Endothelial cell of umbilical vein (primary cell): Measurements from ENCODE around the gene CNTROB. TPM values are rescaled to one million over a fixed set of nuclear protein-coding genes. Genes with fewer than 3 reads are reported as not detected.

Experiments
- BruUV-seq: library from RNA; stranded (reverse); fragments of 400-500 nt; replicated peaks from 2 replicates; lab custom pipeline; 2021; lab: Mats Ljungman, UMichigan
- CTCF ChIA-PET: fragments of 300-600, 350-600 bp; sonication (Branson Sonifier 250); formaldehyde crosslinking; loops from one replicate; lab custom pipeline; 2021; ENCODE audit warnings: antibody characterized with exemption, inconsistent platforms; lab: Charles Lee
- POLR2A ChIA-PET: fragments of 300-600, 350-600 bp; sonication (Branson Sonifier 250); formaldehyde crosslinking; loops from one replicate; lab custom pipeline; 2021; ENCODE audit warnings: antibody characterized with exemption, inconsistent platforms; lab: Charles Lee
- DNase-seq: peaks from one replicate; pipeline ENCODE4 v3.0.0-alpha.2; 2011; ENCODE audit warnings: low read depth, low spot score
- FAIRE-seq: peaks from 2 replicates; lab custom pipeline; 2011; peaks lifted over from hg19 to GRCh38; lab: Jason Lieb, UNC
- H2AFZ ChIP-seq: 2 replicates; pipeline ENCODE4 v1.6.0; 2012; ENCODE audit warnings: low read depth, low read length, control low read depth, inconsistent platforms
- H3K27ac ChIP-seq: 2 replicates; pipeline ENCODE4 v1.5.1; 2011; ENCODE audit warnings: low read depth, mild to moderate bottlenecking, control low read depth, low read length, moderate library complexity; ENCODE audit not compliant: insufficient read depth
- H3K27me3 ChIP-seq, 2 experiments: 2 replicates each; pipeline versions ENCODE4 v1.6.0 to v1.6.1; 2011; ENCODE audit warnings: low read length in 2 of 2, mixed read lengths in 1 of 2; ENCODE audit not compliant: control insufficient read depth in 2 of 2, insufficient read depth in 2 of 2
- H3K36me3 ChIP-seq, 2 experiments: 2 replicates in 1 of 2; 3 replicates in 1 of 2; pipeline ENCODE4 v1.5.1; 2011; ENCODE audit warnings: low read length in 2 of 2, mild to moderate bottlenecking in 1 of 2, moderate library complexity in 1 of 2; ENCODE audit not compliant: control insufficient read depth in 2 of 2, insufficient read depth in 2 of 2; ENCODE audit errors: extremely low read depth in 1 of 2
- H3K4me1 ChIP-seq: 3 replicates; pipeline ENCODE4 v1.5.1; 2011; ENCODE audit warnings: mild to moderate bottlenecking, low read length; ENCODE audit not compliant: control insufficient read depth, insufficient read depth; ENCODE audit errors: extremely low read depth
- H3K4me2 ChIP-seq: 2 replicates; pipeline ENCODE4 v1.6.1; 2011; ENCODE audit warnings: low read length, control low read depth, mixed read lengths; ENCODE audit not compliant: insufficient read depth
- H3K4me3 ChIP-seq, 3 experiments: fragments of 200-600 bp in 1 of 3; sonication (generic), shearing (Covaris generic) in 1 of 3; replicated peaks in 1 of 3; 2 replicates each; pipeline ENCODE4 v1.5.1; 2011 to 2016; ENCODE audit warnings: control low read depth in 3 of 3, low read length in 3 of 3, mild to moderate bottlenecking in 2 of 3, inconsistent platforms in 1 of 3, low read depth in 1 of 3, moderate library complexity in 1 of 3; ENCODE audit not compliant: insufficient read depth in 1 of 3
- H3K79me2 ChIP-seq: 2 replicates; pipeline ENCODE4 v1.6.0; 2012; ENCODE audit warnings: low read length, inconsistent platforms; ENCODE audit not compliant: control insufficient read depth, insufficient read depth
- H3K9ac ChIP-seq: replicated peaks from 2 replicates; pipeline ENCODE3; 2011; ENCODE audit warnings: low read length, control low read depth; ENCODE audit not compliant: insufficient read depth; ENCODE audit errors: extremely low read depth
- H3K9me1 ChIP-seq: replicated peaks from 3 replicates; pipeline ENCODE4 v1.6.0; 2011; ENCODE audit warnings: mild to moderate bottlenecking, low read length; ENCODE audit not compliant: control insufficient read depth, insufficient read depth; ENCODE audit errors: extremely low read depth
- H3K9me3 ChIP-seq: replicated peaks from 2 replicates; pipeline ENCODE4 v1.5.1; 2012; ENCODE audit warnings: low read length, inconsistent platforms; ENCODE audit not compliant: control insufficient read depth, insufficient read depth
- H4K20me1 ChIP-seq: replicated peaks from 2 replicates; pipeline ENCODE3; 2011; ENCODE audit warnings: mild to moderate bottlenecking, low read length; ENCODE audit not compliant: control insufficient read depth, insufficient read depth; ENCODE audit errors: extremely low read depth
- CTCF ChIP-seq, 2 donors: IDR thresholded peaks; 1 replicate in 1 of 2; 2 replicates in 1 of 2; pipeline ENCODE4 v1.5.1; 2011; ENCODE audit warnings: low read length in 2 of 2, mild to moderate bottlenecking in 2 of 2, moderate library complexity in 2 of 2, control low read depth in 1 of 2, inconsistent platforms in 1 of 2, low read depth in 1 of 2; ENCODE audit not compliant: insufficient read depth in 1 of 2; ENCODE audit errors: extremely low read depth in 1 of 2
- FOS ChIP-seq: IDR thresholded peaks from 2 replicates; pipeline ENCODE4 v1.6.1; 2011; ENCODE audit warnings: mild to moderate bottlenecking, low read length, moderate library complexity, borderline replicate concordance; ENCODE audit not compliant: insufficient read depth
- GATA2 ChIP-seq: IDR thresholded peaks from 2 replicates; pipeline ENCODE4 v1.7.0; 2011; ENCODE audit warnings: low read depth, mild to moderate bottlenecking, moderate library complexity, mixed read lengths, low read length; ENCODE audit not compliant: insufficient read length, insufficient read depth
- MAX ChIP-seq: IDR thresholded peaks from 2 replicates; pipeline ENCODE4 v1.6.1; 2011; ENCODE audit not compliant: insufficient read depth, insufficient read length
- MYC ChIP-seq: IDR thresholded peaks from one replicate; pipeline ENCODE4 v1.6.1; 2011; ENCODE audit warnings: mild to moderate bottlenecking, low read depth, low read length
- POLR2A ChIP-seq: IDR thresholded peaks from 2 replicates; pipeline ENCODE4 v1.6.1; 2012; ENCODE audit warnings: low read depth, mild to moderate bottlenecking, control low read depth, low read length
- dilution Hi-C: fragments of 300-500 bp; cut with MboI; formaldehyde crosslinking; loops from one replicate; pipeline ENCODE4 v1.15.0; 2019; ENCODE audit warnings: low sequenced_read_pairs; ENCODE audit not compliant: extremely low pct_ligation_motif_present
- intact Hi-C: fragments of 100-400 bp; cut with micrococcal nuclease; formaldehyde crosslinking; loops from one replicate; pipeline ENCODE4 v1.10.0; 2022
- polyA plus RNA-seq, 4 experiments: library from polyadenylated mRNA; depleted of rRNA in 3 of 4; stranded (reverse) in 3 of 4; unstranded in 1 of 4; fragments of >200 nt; gene quantifications; 2 replicates each; pipeline versions ENCODE4 v1.2.1 to v1.2.3, GENCODE V29; 2011 to 2012; ENCODE audit warnings: missing spikeins in 1 of 4
- total RNA-seq: library from RNA; stranded (reverse); gene quantifications from 2 replicates; pipeline ENCODE4 v1.2.3, GENCODE V29; 2021

The CNTROB gene
- total and polyA plus RNA-seq, 2 donors (not counting 3 experiments of a cell fraction or from before 2014, with no cell fraction given): 24.9 to 47.2 TPM

- no peaks in the 10 kb centered on the region for H4K20me1 ChIP-seq
- no TSS peak for BruUV-seq
- no peak overlapping the region for H3K9ac ChIP-seq
- TF ChIP-seq POLR2A: no peak
- TF ChIP-seq MAX: no peak
- peak in 1 of 2 donors; percentile 8 for TF ChIP-seq CTCF (IDR thresholded peaks at IDR 0.05; ENCODE audit: extremely low read depth in 1 of 2, insufficient read depth in 1 of 2, low read depth in 1 of 2, low read length in 2 of 2)
- DNase-seq (peak; percentile 33), FAIRE-seq (peak; percentile 64)
- H3K27me3 ChIP-seq: no peaks in the 10 kb centered on the region
- H2AFZ ChIP-seq: peak overlapping the region; percentile 17
- POLR2A ChIA-PET: no interaction called here
- CTCF ChIA-PET: interaction anchor here (0.6 to 2.8 kb wide), 21 partner anchors 10 to 239 kb away, joined by 3 to 13 read pairs (median 5); partner anchors contain the start of gene RNF227
- no peaks in the 10 kb centered on the region for H3K9me3 ChIP-seq
- intact Hi-C loops: no loop called here
- no peaks in the 10 kb centered on the region for H3K9me1 ChIP-seq
- H3K27ac ChIP-seq: no peak overlapping the region
- dilution Hi-C loops: no loop called here
- H3K36me3 ChIP-seq: no peaks in the 10 kb centered on the region
- H3K4me2 ChIP-seq: no peak overlapping the region
- no peak overlapping the region for H3K4me3 ChIP-seq
- H3K4me1 ChIP-seq: peaks cover 4% of the 10 kb centered on the region
- no peaks in the 10 kb centered on the region for H3K79me2 ChIP-seq
These were observed 50.7 kb downstream of the CNTROB start for GRCh38 chr17:7982666-7983065.

GRCh38 chr17:7984904-7985303, 52.9 kb downstream of the CNTROB start:
- DNase-seq (no peak), FAIRE-seq (no peak)
- no peak overlapping the region for H3K27ac ChIP-seq
- H3K27me3 ChIP-seq: no peaks in the 10 kb centered on the region
- ChIA-PET CTCF (interaction anchor here (1.3 kb wide), 1 partner anchor 73 kb away, joined by 4 read pairs; no protein-coding TSS in a partner anchor), POLR2A (no interaction called here)
- no TSS peak for BruUV-seq
- dilution Hi-C loops (no loop called here), intact Hi-C loops (no loop called here)
- H3K4me2 ChIP-seq: no peak overlapping the region
- H3K79me2 ChIP-seq: no peaks in the 10 kb centered on the region
- no peak for TF ChIP-seq FOS
- TF ChIP-seq CTCF (IDR thresholded peaks at IDR 0.05; ENCODE audit: extremely low read depth in 1 of 2, insufficient read depth in 1 of 2, low read depth in 1 of 2, low read length in 2 of 2): no peak
- no peak for TF ChIP-seq MYC
- no peak for TF ChIP-seq MAX
- TF ChIP-seq GATA2: no peak
- no peak for TF ChIP-seq POLR2A
- H3K9ac ChIP-seq: no peak overlapping the region
- no peaks in the 10 kb centered on the region for H3K36me3 ChIP-seq
- no peak overlapping the region for H2AFZ ChIP-seq
- H3K4me3 ChIP-seq: no peak overlapping the region
- peaks cover 7% of the 10 kb centered on the region for H3K4me1 ChIP-seq
- H3K9me1 ChIP-seq: no peaks in the 10 kb centered on the region
- H4K20me1 ChIP-seq: no peaks in the 10 kb centered on the region
- no peaks in the 10 kb centered on the region for H3K9me3 ChIP-seq
